Activated T-cell treated with anti-CD3 and anti-CD28 coated beads, Interleukin-2, amount 50 U/mL, for 4 hours (primary cell): ENCODE results near the gene CFAP92. TPM values are rescaled to one million over a fixed set of nuclear protein-coding genes. Genes with fewer than 3 reads are reported as not detected.
"Not testable (repeated sequence)": the region's sequence is repeated elsewhere in the genome, so short reads cannot be mapped to it uniquely, and the experiment has no call there.

Experiments
- ATAC-seq, 2 donors: fragments of 200-7000 bp; cut with Tn5 transposase; one replicate each; pipeline ENCODE4 v1.10.0; 2021
- DNase-seq: peaks from one replicate; pipeline ENCODE4 v3.0.0-alpha.2; 2020
- H3K27me3 Mint-ChIP-seq: one replicate; pipeline ENCODE4 v1.8.0; 2021; ENCODE audit warnings: low read depth, mixed read lengths
- H3K36me3 Mint-ChIP-seq: one replicate; pipeline ENCODE4 v1.8.0; 2022; ENCODE audit warnings: mixed read lengths; ENCODE audit not compliant: insufficient read depth
- H3K4me1 Mint-ChIP-seq: one replicate; pipeline ENCODE4 v1.8.0; 2021; ENCODE audit warnings: low read depth, mixed read lengths
- H3K4me3 Mint-ChIP-seq: one replicate; pipeline ENCODE4 v1.8.0; 2021; ENCODE audit warnings: mild to moderate bottlenecking, moderate library complexity, mixed read lengths
- H3K9me3 Mint-ChIP-seq: one replicate; pipeline ENCODE4 v1.8.0; 2021; ENCODE audit warnings: mixed read lengths
- total RNA-seq, 3 donors: library from RNA; stranded (reverse); gene quantifications; one replicate each; pipeline ENCODE4 v1.2.1, GENCODE V29; 2021

Gene CFAP92
- total RNA-seq, 3 donors from 2014 or later, result 0.18 TPM; not detected in 2

DNA sequence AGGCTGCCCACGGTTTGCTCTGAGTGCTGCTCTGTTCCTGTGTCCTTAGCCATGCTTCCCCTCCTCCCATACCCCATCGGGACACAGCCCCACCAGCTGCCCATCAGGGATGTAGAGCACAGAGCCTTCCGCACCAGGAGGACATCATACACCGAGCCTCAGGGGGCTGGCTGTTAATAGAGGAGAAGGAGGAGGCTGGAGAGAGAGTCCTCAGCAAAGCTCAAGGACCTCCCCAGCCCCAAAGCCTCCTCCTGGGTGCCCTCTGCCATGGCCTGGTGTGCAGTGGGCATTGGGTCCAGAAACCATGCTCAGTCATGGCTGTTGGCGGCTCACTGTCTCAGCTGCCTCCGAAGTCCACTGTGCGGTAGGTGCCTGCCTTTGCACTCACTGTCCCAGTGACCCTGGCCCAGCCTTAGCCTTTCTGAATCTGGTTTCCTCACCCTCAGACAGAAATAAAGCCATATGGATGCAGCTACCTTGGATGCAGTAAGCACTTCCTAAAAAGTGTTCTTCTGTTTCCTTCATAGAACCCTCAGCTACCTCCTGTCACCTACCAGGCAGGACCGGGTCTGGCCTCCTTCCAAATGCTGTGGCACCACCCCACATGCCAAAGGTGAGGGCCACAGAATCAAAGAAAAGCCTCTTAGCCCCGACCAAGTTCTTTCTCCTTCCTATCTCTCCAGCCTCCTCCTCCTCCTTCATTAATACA is 60.5 kb downstream of the CFAP92 start:
- Mint-ChIP-seq H3K36me3 (no peaks in the 10 kb centered on the region), H3K27me3 (peaks cover 3% of the 10 kb centered on the region), H3K4me3 (no peak overlapping the region), H3K9me3 (no peaks in the 10 kb centered on the region), H3K4me1 (no peaks in the 10 kb centered on the region)
- ATAC-seq (no peak), DNase-seq (no peak)

DNA sequence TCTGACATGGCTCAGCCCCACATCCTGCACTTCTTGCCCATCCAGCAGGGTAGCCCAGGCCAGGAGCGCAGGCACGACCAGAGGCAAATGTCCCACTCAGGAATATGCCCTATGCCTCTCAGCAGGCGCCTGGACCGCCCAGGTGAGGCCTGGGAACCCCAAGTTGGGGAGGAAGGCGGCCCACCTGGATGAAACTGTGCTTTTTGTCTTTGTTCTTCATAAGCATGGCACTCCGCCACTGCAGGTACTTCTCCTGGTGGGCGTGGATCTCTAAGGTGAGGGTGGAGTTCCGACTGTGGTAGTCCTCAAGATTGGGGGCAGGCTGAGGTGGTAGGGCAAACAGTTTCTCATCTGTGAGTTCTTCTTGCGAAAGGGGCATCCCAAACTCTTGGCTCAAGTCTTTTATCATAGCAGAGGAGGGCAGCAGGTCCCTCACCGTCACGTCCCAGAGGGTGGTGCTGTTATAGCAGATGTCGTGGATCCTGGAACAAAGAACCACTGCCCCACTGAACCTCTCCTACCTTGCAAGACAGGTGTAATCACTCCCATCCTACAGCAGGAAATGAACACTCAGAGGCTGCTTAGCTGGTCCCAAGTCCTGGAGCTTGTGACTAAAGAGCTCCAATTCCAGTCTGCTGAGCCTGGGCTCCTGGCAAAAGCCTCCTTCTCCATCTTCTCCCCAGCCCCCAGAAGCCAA is 61.2 kb downstream of the CFAP92 start:
- peaks cover 3% of the 10 kb centered on the region for H3K27me3 Mint-ChIP-seq
- no peaks in the 10 kb centered on the region for H3K9me3 Mint-ChIP-seq
- DNase-seq (no peak), ATAC-seq (no peak)
- H3K4me1 Mint-ChIP-seq, result no peaks in the 10 kb centered on the region
- H3K36me3 Mint-ChIP-seq, result no peaks in the 10 kb centered on the region
- H3K4me3 Mint-ChIP-seq, result no peak overlapping the region

DNA sequence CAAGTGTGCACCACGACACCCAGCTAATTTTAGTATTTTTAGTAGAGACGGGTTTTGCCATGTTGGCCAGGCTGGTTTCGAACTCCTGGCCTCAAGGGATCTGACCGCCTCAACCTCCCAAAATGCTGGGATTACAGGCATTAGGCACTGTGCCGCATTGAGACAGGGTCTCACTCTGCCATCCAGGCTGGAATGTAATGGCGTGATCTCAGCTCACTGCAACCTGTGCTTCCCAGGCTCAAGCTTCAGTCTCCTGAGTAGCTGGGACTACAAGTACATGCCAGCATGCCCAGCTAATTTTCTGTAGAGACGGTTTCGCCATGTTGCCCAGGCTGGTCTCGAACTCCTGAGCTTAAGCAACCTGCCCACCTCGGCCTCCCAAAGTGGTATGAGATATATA is 62.8 kb downstream of the CFAP92 start:
- DNase-seq, result no peak
- Mint-ChIP-seq H3K9me3 (no peaks in the 10 kb centered on the region), H3K36me3 (no peaks in the 10 kb centered on the region), H3K27me3 (peaks cover 3% of the 10 kb centered on the region), H3K4me3 (no peak overlapping the region), H3K4me1 (no peaks in the 10 kb centered on the region)
- ATAC-seq, result no peak

DNA sequence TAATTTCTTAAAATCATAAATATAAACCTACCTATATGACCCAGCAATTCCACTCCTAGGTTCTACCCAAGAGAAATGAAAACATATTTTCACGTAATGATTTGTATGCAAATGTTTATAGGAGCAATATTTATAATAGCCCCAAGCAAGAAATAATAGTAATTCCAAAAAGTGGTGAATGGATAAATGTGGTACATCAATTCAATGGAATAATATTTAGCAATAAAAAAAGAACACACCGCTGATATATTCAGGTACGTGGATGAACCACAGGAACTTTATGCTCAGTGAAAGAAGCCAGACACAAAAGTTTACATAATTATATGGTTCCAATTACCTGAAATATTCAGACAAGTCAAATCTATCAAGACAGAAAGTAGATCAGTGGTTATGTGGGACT is 64.5 kb downstream of the CFAP92 start:
- ATAC-seq, result no peak
- Mint-ChIP-seq H3K9me3 (no peaks in the 10 kb centered on the region), H3K4me3 (no peak overlapping the region)

DNA sequence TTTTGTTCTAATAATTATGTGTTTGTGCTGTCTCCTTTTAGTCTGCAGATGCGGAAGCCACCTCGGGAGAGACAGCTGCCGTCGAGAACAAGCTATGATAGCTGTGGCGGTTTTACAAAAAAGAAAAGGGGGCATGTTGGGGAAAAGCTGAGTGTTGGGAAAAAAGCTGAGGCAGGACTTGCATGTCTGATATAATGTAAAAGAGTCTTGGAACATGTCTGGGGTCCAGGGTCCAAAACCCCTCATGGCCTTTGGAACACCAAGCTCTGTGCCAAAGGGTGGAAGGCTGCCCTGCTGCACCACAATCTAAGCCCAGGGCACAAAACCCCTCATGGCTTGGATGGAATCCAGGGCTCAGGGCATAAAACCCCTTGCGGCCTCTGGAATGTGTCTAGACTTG is 69.9 kb downstream of the CFAP92 start:
- H3K4me3 Mint-ChIP-seq, result peak overlapping the region; percentile 60

More for the DNA sequence above, 64.5 kb downstream of the CFAP92 start:
- no peak for DNase-seq
- peaks cover 11% of the 10 kb centered on the region for H3K4me1 Mint-ChIP-seq
- no peaks in the 10 kb centered on the region for H3K36me3 Mint-ChIP-seq
- H3K27me3 Mint-ChIP-seq, result no peaks in the 10 kb centered on the region

DNA sequence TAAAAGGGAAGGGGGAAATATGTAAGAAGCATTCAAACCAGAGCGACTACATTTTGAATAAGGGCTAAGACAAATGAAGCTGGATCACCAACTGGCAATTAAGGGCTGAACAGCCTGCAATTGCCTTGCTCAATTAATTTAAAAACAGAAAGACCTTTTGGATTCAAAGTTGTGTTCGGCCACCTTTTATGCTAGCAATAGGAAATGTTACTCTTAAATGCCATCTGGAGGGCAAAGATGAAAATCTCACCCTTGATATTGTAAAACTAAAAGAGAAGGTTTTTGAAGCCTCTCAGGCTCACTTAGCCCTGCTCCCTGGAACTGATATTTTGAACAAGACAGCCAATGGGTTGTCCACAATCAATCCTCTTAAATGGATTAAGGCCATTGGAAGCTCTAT is 70.3 kb downstream of the CFAP92 start:
- H3K4me3 Mint-ChIP-seq, result peak overlapping the region; percentile 60
- ATAC-seq (peak in 1 of 2 donors; percentile 31), DNase-seq (no peak)
- H3K36me3 Mint-ChIP-seq, result peaks cover 17% of the 10 kb centered on the region
- peaks cover 4% of the 10 kb centered on the region for H3K9me3 Mint-ChIP-seq
- peaks cover 46% of the 10 kb centered on the region for H3K4me1 Mint-ChIP-seq
- H3K27me3 Mint-ChIP-seq, result no peaks in the 10 kb centered on the region

More for the DNA sequence above, 69.9 kb downstream of the CFAP92 start:
- Mint-ChIP-seq H3K36me3 (peaks cover 15% of the 10 kb centered on the region), H3K4me1 (peaks cover 46% of the 10 kb centered on the region)
- not testable (repeated sequence) for H3K9me3 Mint-ChIP-seq, DNase-seq, H3K27me3 Mint-ChIP-seq, ATAC-seq

DNA sequence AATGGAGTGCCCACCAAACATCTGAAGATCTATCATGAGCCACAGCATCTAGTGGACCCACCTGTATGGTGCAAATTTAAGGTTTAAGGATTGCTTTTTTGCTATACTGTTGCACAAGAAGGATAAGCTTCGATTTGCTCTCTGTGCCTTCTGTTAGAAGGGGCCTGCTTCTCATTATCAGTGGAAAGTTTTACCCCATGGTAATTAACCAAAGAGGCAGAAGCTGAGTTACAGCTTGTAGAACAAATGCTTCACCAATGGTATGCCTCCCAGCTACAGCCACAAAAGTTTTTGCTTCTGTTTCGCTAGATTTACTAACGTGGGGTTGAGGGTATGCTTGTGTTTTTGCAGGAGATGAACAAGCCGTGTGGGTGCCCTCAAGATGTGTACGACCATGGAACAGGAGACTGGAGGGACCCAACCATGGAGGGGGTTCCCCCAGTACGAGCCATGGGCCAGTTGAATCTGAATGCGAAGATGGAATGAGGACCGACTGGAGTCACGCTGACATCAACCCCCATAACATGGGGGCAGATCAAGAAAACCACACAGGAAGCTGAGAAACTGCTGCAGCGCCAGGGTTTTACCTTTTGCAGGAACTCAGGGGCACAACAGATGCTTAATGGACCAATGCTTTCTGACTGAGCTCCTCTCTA is 70.9 kb downstream of the CFAP92 start:
- Mint-ChIP-seq H3K4me1 (peaks cover 46% of the 10 kb centered on the region), H3K9me3 (peaks cover 4% of the 10 kb centered on the region), H3K36me3 (peaks cover 22% of the 10 kb centered on the region), H3K27me3 (no peaks in the 10 kb centered on the region), H3K4me3 (peak overlapping the region; percentile 60)
- peak; percentile 38 for DNase-seq
- peak; percentile 84 to 96 for ATAC-seq

DNA sequence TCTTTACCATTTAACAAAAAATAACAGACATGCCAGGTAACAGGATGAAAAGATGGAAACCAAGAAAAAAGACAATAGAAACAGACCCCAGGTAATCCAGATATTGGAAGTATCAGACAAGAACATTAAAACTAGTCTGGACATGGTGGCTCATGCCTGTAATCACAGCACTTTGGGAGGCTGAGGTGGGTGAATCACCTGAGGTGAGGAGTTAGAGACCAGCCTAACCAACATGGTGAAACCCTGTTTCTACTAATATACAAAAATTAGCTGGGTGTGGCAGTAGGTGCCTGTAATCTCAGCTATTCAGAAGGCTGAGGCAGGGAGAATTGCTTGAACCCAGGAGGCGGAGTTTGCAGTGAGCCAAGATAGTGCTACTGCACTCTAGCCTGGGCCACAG is 73.9 kb downstream of the CFAP92 start:
- no peak for ATAC-seq
- Mint-ChIP-seq H3K4me1 (peaks cover 40% of the 10 kb centered on the region), H3K9me3 (peaks cover 4% of the 10 kb centered on the region), H3K27me3 (no peaks in the 10 kb centered on the region), H3K4me3 (no peak overlapping the region), H3K36me3 (peaks cover 33% of the 10 kb centered on the region)
- no peak for DNase-seq

DNA sequence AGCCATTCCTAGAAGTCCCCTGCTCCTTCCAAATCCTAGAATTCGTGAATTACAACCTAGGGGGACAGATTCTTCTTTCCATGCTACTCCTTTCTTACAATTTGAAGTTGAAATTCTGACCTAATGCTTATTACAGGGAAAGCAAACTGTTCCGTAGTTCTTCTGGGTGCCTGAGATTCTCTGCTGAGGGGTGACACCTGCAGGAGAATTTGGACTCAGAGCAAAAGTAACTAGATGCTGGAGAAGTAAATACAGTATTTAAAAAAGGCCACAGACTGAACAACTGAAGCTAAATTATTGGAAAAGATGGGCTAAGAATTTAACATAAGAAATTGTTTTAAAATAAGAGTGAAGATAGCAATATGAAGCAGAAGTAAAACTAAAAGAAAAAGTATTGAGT is 76.6 kb downstream of the CFAP92 start:
- no peak for DNase-seq
- Mint-ChIP-seq H3K36me3 (peaks cover 44% of the 10 kb centered on the region), H3K27me3 (no peaks in the 10 kb centered on the region), H3K9me3 (peaks cover 4% of the 10 kb centered on the region), H3K4me1 (peaks cover 16% of the 10 kb centered on the region), H3K4me3 (no peak overlapping the region)
- ATAC-seq, result no peak

DNA sequence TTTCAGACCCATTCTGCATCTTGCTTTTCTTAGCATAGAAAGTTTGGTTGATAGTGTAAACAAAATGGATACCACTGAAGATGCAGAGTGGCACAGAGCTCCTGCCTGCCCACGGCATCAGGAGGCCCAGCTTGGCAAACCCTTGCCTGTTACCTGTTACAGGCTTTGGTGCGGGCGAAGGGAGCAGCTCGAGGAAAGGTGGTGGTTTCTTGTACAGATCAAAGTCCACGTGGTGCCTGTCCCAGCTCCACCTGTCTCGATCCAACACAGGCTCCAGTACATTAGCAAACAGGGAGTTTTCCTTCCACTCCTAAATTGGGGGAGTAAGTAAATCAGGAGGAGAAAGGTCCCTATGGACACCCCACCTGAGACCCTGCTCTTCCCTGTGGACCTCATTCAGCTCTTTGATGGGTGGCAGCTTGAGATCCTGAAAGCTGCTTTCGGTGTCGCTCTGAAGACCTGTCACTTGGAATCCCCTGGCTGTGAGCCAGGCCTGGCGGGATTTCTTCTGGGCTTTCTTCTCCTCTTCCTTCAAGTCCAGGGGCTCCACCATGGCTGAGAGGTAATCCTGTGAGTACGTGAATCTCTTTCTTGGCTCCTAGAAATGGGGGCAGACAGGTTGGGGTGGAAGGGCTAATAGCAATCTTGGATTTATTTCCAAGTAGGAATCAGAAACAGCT is 78.8 kb downstream of the CFAP92 start:
- peaks cover 45% of the 10 kb centered on the region for H3K36me3 Mint-ChIP-seq
- peaks cover 4% of the 10 kb centered on the region for H3K9me3 Mint-ChIP-seq
- no peaks in the 10 kb centered on the region for H3K4me1 Mint-ChIP-seq
- DNase-seq, result no peak
- no peak overlapping the region for H3K4me3 Mint-ChIP-seq
- H3K27me3 Mint-ChIP-seq, result no peaks in the 10 kb centered on the region
- no peak for ATAC-seq

DNA sequence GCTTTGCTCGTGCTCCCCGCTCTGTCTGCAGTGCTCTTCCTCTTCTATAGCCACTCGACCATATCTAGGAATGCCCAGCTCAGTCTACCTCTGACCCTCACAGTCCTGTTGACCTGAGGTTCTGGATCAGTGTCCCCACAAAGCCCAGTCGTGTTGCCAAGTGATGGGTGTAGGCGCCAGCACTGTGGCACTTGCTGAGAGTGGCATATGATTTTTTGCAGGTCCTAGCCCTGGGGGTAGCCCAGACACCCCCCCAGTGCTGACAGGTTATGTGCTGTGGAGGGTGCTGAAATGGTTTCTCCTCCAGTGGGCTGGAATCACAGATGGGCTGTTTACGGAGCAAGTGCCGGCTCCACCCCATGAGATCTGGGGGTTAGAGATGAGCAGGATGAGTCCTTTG is 82.0 kb downstream of the CFAP92 start:
- DNase-seq (no peak), ATAC-seq (no peak)
- no peaks in the 10 kb centered on the region for H3K27me3 Mint-ChIP-seq
- H3K4me1 Mint-ChIP-seq, result no peaks in the 10 kb centered on the region
- H3K36me3 Mint-ChIP-seq, result peaks cover 26% of the 10 kb centered on the region
- no peak overlapping the region for H3K4me3 Mint-ChIP-seq
- no peaks in the 10 kb centered on the region for H3K9me3 Mint-ChIP-seq

DNA sequence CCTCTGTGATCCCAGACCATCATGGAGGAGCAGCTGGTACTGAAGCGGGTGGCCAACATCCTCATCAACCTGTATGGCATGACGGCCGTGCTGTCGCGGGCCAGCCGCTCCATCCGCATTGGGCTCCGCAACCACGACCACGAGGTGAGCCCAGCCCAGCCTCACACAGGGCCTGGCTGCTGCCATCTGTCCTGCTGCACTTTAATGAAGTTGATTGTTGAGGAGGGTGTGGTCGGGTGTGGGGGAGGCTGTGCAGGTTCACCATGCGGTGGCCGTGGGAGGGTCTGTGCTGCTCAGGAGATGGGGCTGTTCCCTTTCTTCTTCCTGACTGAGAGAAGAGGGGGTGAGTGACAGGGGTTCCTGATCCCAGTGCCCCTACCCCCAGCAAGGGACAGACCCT is 83.9 kb downstream of the CFAP92 start:
- Mint-ChIP-seq H3K4me3 (no peak overlapping the region), H3K27me3 (no peaks in the 10 kb centered on the region), H3K9me3 (no peaks in the 10 kb centered on the region), H3K4me1 (no peaks in the 10 kb centered on the region), H3K36me3 (peaks cover 38% of the 10 kb centered on the region)
- DNase-seq, result no peak
- ATAC-seq, result no peak

DNA sequence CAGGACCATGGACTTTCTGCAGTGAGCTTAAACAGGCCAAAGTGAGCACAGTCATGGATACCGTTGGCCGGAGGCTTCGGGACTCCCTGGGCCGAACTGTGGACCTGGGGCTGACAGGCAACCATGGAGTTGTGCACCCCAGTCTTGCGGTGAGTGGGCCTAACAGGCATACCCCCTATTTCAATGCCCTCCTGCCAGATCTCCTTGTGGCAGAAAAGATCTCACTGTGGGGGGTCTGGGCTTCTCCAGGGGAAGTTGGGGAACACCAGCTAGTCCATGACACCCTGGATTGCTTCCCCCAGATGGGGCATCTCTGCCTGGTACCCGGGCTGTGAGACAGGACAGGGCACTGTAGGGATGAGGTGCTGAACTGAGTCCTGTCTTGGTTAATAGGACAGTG is 84.9 kb downstream of the CFAP92 start:
- H3K36me3 Mint-ChIP-seq, result peaks cover 47% of the 10 kb centered on the region
- no peaks in the 10 kb centered on the region for H3K4me1 Mint-ChIP-seq
- no peaks in the 10 kb centered on the region for H3K9me3 Mint-ChIP-seq
- no peaks in the 10 kb centered on the region for H3K27me3 Mint-ChIP-seq
- no peak for DNase-seq
- no peak overlapping the region for H3K4me3 Mint-ChIP-seq
- no peak for ATAC-seq

DNA sequence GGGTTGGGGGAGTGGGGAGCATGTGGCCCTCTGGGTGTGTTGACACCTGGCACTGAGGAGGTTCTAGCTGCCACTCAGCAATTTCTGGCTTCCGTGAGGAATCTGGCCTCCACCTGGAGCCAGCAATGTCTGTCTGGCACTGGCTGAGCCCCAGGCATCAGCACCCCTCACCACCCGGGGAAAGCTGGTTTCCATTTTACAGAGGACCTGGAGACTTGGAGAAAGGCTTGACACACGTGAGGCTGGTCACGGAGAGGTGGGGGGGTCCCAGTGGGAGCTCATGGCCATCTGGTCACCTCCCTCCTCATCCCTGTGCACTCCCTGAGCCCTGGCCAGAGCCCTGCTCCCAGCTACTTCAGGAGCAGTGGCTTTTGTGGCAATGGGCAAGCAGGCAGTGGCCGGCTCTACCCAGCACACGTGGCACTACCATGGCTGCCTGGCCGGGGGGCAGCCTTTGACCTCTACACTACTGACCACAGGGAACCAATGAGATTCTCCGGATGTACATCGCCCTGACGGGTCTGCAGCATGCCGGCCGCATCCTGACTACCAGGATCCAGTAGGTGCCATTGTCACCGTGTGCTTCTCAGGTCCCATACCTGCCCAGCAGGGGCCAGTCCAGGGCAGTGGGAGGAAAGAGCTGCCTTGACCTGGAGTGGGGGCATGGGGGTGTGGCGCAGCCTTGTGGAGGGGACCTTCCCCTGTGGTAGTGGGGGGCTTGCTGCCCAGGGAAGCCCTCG is 86.0 kb downstream of the CFAP92 start:
- H3K4me3 Mint-ChIP-seq, result no peak overlapping the region
- H3K27me3 Mint-ChIP-seq, result no peaks in the 10 kb centered on the region
- H3K9me3 Mint-ChIP-seq, result no peaks in the 10 kb centered on the region
- no peaks in the 10 kb centered on the region for H3K4me1 Mint-ChIP-seq
- DNase-seq, result no peak
- ATAC-seq, result no peak
- peaks cover 43% of the 10 kb centered on the region for H3K36me3 Mint-ChIP-seq
